Thyroid gland (tissue), 4 donors: ENCODE measurements around the gene ADORA2B.
"Not testable (repeated sequence)": the region's sequence is repeated elsewhere in the genome, so short reads cannot be mapped to it uniquely, and the experiment has no call there.

Source experiments
- CTCF ChIP-seq, 6 experiments: fragments of 200-600 bp in 3 of 6; fragments of 450-650 bp in 3 of 6; sonication (generic) in 3 of 6; IDR thresholded peaks; one replicate each; pipeline ENCODE4 v1.5.1; 2016 to 2019; ENCODE audit warnings: antibody characterized with exemption in 6 of 6, mild to moderate bottlenecking in 2 of 6, inconsistent platforms in 1 of 6, moderate library complexity in 1 of 6
- POLR2A ChIP-seq, 2 donors: fragments of 450-650 bp; IDR thresholded peaks; one replicate each; pipeline ENCODE4 v1.6.1; 2017; ENCODE audit warnings: antibody characterized with exemption in 2 of 2, mild to moderate bottlenecking in 2 of 2, moderate library complexity in 1 of 2

GRCh38 chr17:15979013-15979412 is 34.1 kb downstream of the ADORA2B start:
- not testable (repeated sequence) for TF ChIP-seq CTCF, POLR2A (IDR thresholded peaks at IDR 0.05)
